ENCODE data around the gene KIRREL1. TPM values are rescaled to one million over a fixed set of nuclear protein-coding genes. Genes with fewer than 3 reads are reported as not detected.

Gene KIRREL1
- total RNA-seq, 3 donors from 2014 or later: 26.1 to 55.5 (median 34.1) TPM

DNA sequence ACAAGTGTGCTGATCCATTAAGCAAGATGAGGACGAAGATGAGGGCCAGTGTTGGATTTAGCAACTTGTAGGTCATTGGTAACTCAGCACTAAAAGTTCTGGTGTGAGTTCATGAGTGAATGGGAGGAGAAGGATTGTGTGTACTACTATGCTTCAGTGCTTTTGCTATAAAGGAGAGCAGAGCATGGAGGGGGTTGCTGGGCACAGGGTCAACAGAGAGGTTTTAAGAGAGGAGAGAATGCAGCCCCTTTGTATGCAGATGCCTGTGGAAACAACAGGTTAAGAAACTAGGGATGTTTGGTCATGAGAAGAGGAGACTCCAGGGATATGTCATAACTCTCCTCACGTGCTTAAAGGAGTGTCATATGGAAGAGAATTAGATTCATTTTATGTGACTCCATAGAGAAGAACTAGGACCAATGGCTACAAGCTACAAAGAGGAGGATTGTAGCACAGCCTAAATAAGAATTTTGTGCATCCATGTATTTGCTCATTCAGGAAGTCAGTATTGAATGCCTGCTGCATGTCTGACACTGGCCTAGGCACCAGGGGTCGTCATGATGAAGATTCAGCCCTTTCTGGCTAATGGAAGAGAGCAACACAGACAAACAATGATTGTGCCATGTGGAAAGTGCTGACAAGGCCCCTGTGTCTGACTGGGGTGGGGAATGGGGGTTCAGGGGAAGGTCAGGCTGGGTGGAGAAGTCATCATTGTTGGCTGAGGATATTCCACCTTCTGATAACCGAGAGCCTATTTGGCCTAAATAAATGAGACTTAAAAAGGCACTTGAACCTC is 53.5 kb downstream of the KIRREL1 start:
- TF ChIP-seq POLR2AphosphoS5 (IDR thresholded peaks at IDR 0.05) (no peak), CTCF (IDR thresholded peaks at IDR 0.05) (no peak)
- H3K36me3 ChIP-seq: no peaks in the 10 kb centered on the region
- no peaks in the 10 kb centered on the region for H3K4me1 ChIP-seq
- H3K27ac ChIP-seq: no peak overlapping the region
- no peak overlapping the region for H3K4me3 ChIP-seq
- no peak for DNase-seq (ENCODE audit: low spot score in 2 of 2)
- no peaks in the 10 kb centered on the region for H3K27me3 ChIP-seq
- no peaks in the 10 kb centered on the region for H3K9me3 ChIP-seq
- intact Hi-C loops (cut with DNase I; ENCODE audit: low total_unique reads): loop anchor here (10.0 kb wide), 1 partner anchor 252 kb away; no protein-coding TSS in a partner anchor

DNA sequence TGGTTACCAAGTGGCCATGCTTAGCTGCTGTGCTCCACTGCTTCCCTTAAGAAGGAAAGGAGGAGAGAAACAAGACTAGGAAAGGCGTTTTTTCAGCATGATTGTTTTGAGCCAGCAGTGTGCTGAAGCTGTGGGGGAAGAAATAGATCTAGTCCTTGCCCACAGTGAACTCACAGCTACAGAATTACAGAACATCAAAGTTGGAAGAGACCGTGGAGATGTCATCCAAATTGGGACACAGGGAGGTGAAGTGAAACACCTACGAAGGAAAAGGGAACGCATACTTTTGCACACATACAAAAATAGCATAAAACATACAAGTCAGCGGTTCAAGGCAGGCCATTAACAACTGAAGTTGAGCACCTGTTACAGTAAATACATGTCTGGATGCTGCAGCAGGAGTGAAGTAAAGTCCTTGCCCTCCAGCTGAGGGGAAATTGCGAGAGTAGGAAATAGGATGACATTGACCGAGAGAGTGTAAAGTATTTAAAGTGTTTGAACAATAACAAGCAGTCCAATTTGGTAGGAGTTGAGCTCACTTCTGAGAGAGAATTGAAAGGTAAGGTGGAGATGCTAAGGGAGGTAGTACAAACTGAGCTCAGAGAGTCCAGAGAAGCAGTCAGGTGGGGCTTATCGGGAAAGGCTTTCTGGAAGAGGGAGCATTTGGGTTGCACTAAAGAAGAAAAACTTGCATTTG is 55.1 kb downstream of the KIRREL1 start:
- no peaks in the 10 kb centered on the region for H3K9me3 ChIP-seq
- no peaks in the 10 kb centered on the region for H3K36me3 ChIP-seq
- TF ChIP-seq CTCF (IDR thresholded peaks at IDR 0.05): no peak
- TF ChIP-seq POLR2AphosphoS5 (IDR thresholded peaks at IDR 0.05): no peak
- no peak for TF ChIP-seq POLR2A (IDR thresholded peaks at IDR 0.05)
- H3K4me1 ChIP-seq: no peaks in the 10 kb centered on the region
- no peak overlapping the region for H3K4me3 ChIP-seq
- DNase-seq (ENCODE audit: low spot score in 2 of 2): no peak
- no peak overlapping the region for H3K27ac ChIP-seq
- intact Hi-C loops (cut with DNase I; ENCODE audit: low total_unique reads): loop anchor here (10.0 kb wide), 1 partner anchor 254 kb away; no protein-coding TSS in a partner anchor
- no peaks in the 10 kb centered on the region for H3K27me3 ChIP-seq

- no peaks in the 10 kb centered on the region for H3K27me3 ChIP-seq
- no peak for DNase-seq (ENCODE audit: low spot score in 2 of 2)
- intact Hi-C loops (cut with DNase I; ENCODE audit: low total_unique reads): loop anchor here (10.0 kb wide), 1 partner anchor 255 kb away; no protein-coding TSS in a partner anchor
- no peaks in the 10 kb centered on the region for H3K4me1 ChIP-seq
- H3K9me3 ChIP-seq: no peaks in the 10 kb centered on the region
- no peaks in the 10 kb centered on the region for H3K36me3 ChIP-seq
- H3K4me3 ChIP-seq: no peak overlapping the region
- H3K27ac ChIP-seq: no peak overlapping the region
- TF ChIP-seq POLR2AphosphoS5 (IDR thresholded peaks at IDR 0.05) (no peak), POLR2A (IDR thresholded peaks at IDR 0.05) (no peak), CTCF (IDR thresholded peaks at IDR 0.05) (no peak)
Measured at GRCh38 chr1:158049853-158050252, 56.4 kb downstream of the KIRREL1 start.

GRCh38 chr1:158053276-158053675 is 59.8 kb downstream of the KIRREL1 start:
- TF ChIP-seq CTCF (IDR thresholded peaks at IDR 0.05) (no peak), POLR2A (IDR thresholded peaks at IDR 0.05) (no peak), POLR2AphosphoS5 (IDR thresholded peaks at IDR 0.05) (no peak)
- no peak for DNase-seq (ENCODE audit: low spot score in 2 of 2)
- Histone ChIP-seq H3K36me3 (no peaks in the 10 kb centered on the region), H3K27ac (no peak overlapping the region), H3K4me1 (no peaks in the 10 kb centered on the region), H3K27me3 (no peaks in the 10 kb centered on the region), H3K4me3 (no peak overlapping the region), H3K9me3 (no peaks in the 10 kb centered on the region)
- intact Hi-C loops (cut with DNase I; ENCODE audit: low total_unique reads): no loop called here

DNA sequence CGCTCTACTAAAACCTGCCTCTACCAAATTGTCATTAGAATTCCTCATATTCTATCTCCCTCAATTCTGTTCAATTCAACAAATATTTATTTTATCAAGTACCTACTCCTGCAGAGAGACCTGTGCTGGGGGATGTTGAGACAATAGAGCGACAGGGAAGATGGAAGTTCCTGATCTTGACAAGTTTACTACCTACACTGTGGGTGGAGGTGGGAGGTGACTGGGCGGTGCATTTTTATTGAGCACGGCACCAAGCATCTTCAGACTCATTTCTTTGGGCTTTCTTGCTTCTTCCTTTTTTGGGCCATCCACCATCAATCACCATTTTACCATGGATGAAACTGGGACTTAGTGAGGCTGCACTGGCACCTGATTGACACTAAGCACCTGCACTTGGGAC is 61.3 kb downstream of the KIRREL1 start:
- Histone ChIP-seq H3K27ac (no peak overlapping the region), H3K4me3 (no peak overlapping the region), H3K36me3 (no peaks in the 10 kb centered on the region), H3K27me3 (no peaks in the 10 kb centered on the region), H3K9me3 (no peaks in the 10 kb centered on the region), H3K4me1 (no peaks in the 10 kb centered on the region)
- TF ChIP-seq CTCF (IDR thresholded peaks at IDR 0.05): no peak
- TF ChIP-seq POLR2AphosphoS5 (IDR thresholded peaks at IDR 0.05): no peak
- TF ChIP-seq POLR2A (IDR thresholded peaks at IDR 0.05): no peak
- intact Hi-C loops (cut with DNase I; ENCODE audit: low total_unique reads): no loop called here
- no peak for DNase-seq (ENCODE audit: low spot score in 2 of 2)

Data from breast epithelium (tissue), 4 donors.